Gastroesophageal sphincter (tissue), 4 donors: ENCODE measurements around the gene RBM33. TPM values are rescaled to one million over a fixed set of nuclear protein-coding genes. Genes with fewer than 3 reads are reported as not detected.

ENCODE experiments used
- ATAC-seq: fragments of 150-250 bp; one replicate; pipeline ENCODE4 v1.9.1; 2016; ENCODE audit warnings: mild to moderate bottlenecking, moderate library complexity
- H3K27ac ChIP-seq, 4 donors: fragments of 200-600 bp; sonication (generic) in 3 of 4; 1 replicate in 3 of 4; 2 replicates in 1 of 4; pipeline ENCODE4 v1.5.1; 2016 to 2019
- H3K27me3 ChIP-seq: fragments of 200-600 bp; sonication (generic); one replicate; pipeline ENCODE4 v1.5.1; 2019
- H3K36me3 ChIP-seq, 2 donors: fragments of 200-600 bp; sonication (generic); one replicate each; pipeline ENCODE4 v1.5.1; 2019; ENCODE audit warnings: control low read depth in 1 of 2
- H3K4me1 ChIP-seq, 3 donors: fragments of 200-600 bp; sonication (generic); 1 replicate in 2 of 3; 2 replicates in 1 of 3; pipeline ENCODE4 v1.5.1; 2016 to 2019; ENCODE audit warnings: control low read depth in 2 of 3
- H3K4me3 ChIP-seq, 2 donors: fragments of 200-600 bp; sonication (generic); one replicate each; pipeline ENCODE4 v1.5.1; 2019; ENCODE audit warnings: mild to moderate bottlenecking in 1 of 2, moderate library complexity in 1 of 2
- H3K9me3 ChIP-seq, 3 donors: fragments of 200-600 bp; sonication (generic); one replicate each; pipeline ENCODE4 v1.5.1; 2017 to 2019; ENCODE audit warnings: control low read depth in 2 of 3
- CTCF ChIP-seq, 4 experiments: fragments of 200-600 bp in 2 of 4; fragments of 450-650 bp in 2 of 4; sonication (generic) in 1 of 4; IDR thresholded peaks; one replicate each; pipeline ENCODE4 v1.5.1; 2017 to 2019; ENCODE audit warnings: antibody characterized with exemption in 4 of 4, mild to moderate bottlenecking in 2 of 4, moderate library complexity in 2 of 4
- EP300 ChIP-seq: sonication (generic); formaldehyde crosslinking; IDR thresholded peaks from one replicate; pipeline ENCODE4 v1.6.1; 2017; ENCODE audit warnings: antibody characterized with exemption, mild to moderate bottlenecking
- POLR2A ChIP-seq, 2 donors: fragments of 450-650 bp; IDR thresholded peaks; one replicate each; pipeline ENCODE4 v1.6.1; 2017; ENCODE audit warnings: antibody characterized with exemption in 2 of 2, mild to moderate bottlenecking in 2 of 2, moderate library complexity in 1 of 2
- POLR2AphosphoS5 ChIP-seq: sonication (generic); formaldehyde crosslinking; IDR thresholded peaks from one replicate; pipeline ENCODE4 v1.6.1; 2017; ENCODE audit warnings: antibody characterized with exemption
- WGBS, 2 donors: methylation state at CpG; one replicate each; pipeline ENCODE4 v1.1.5; 2018; ENCODE audit warnings: low coverage in 1 of 2; 5-methylcytosine and 5-hydroxymethylcytosine counted together
- total RNA-seq, 4 donors: library from RNA; depleted of rRNA; stranded (reverse); fragments of >200 nt; gene quantifications; one replicate each; pipeline ENCODE4 v1.1.0, GENCODE V29; 2016

RBM33 gene
- total RNA-seq, 4 donors from 2014 or later: 25.2 to 67.4 (median 37.6) TPM

- no peak overlapping the region for H3K4me3 ChIP-seq
- no peak for ATAC-seq
- no peaks in the 10 kb centered on the region for H3K9me3 ChIP-seq
- peaks cover 70% of the 10 kb centered on the region for H3K27me3 ChIP-seq
- H3K4me1 ChIP-seq: no peaks in the 10 kb centered on the region
- H3K27ac ChIP-seq: no peak overlapping the region
- TF ChIP-seq CTCF (IDR thresholded peaks at IDR 0.05): no peak
- no peak for TF ChIP-seq POLR2AphosphoS5
- TF ChIP-seq POLR2A (IDR thresholded peaks at IDR 0.05): no peak
- TF ChIP-seq EP300: no peak
- no peaks in the 10 kb centered on the region for H3K36me3 ChIP-seq
- 32 to 33% methylated on average over 2 to 3 of the region's 3 CpGs for WGBS, 2 donors
These were observed 180.9 kb downstream of the RBM33 start for GRCh38 chr7:155825336-155825735.

GRCh38 chr7:155829796-155830470, 185.5 kb downstream of the RBM33 start:
- WGBS, 2 donors: 84 to 100% methylated on average over 3 to 4 of the region's 17 CpGs
- H3K27me3 ChIP-seq: peaks cover 56% of the 10 kb centered on the region
- H3K9me3 ChIP-seq: no peaks in the 10 kb centered on the region
- no peaks in the 10 kb centered on the region for H3K4me1 ChIP-seq
- TF ChIP-seq POLR2AphosphoS5 (no peak), POLR2A (IDR thresholded peaks at IDR 0.05) (no peak), CTCF (IDR thresholded peaks at IDR 0.05) (no peak), EP300 (no peak)
- no peak overlapping the region for H3K27ac ChIP-seq
- no peak overlapping the region for H3K4me3 ChIP-seq
- no peak for ATAC-seq
- no peaks in the 10 kb centered on the region for H3K36me3 ChIP-seq

Other genes starting within 250 kb of the RBM33 start
- under 1 TPM in 2 of 4 donors, not detected in 2; 0.13 to 0.15 TPM for gene EN2, start 186.5 kb upstream of the RBM33 start, total RNA-seq
- not detected for gene CNPY1, start 98.1 kb upstream of the RBM33 start, total RNA-seq
- gene SHH, start 167.8 kb downstream of the RBM33 start, total RNA-seq: under 1 TPM in 1 of 4 donors, not detected in 3; 0.08 TPM